Liver (tissue), 9 donors: Measurements from ENCODE around the gene LPAR1. TPM values are rescaled to one million over a fixed set of nuclear protein-coding genes. Genes with fewer than 3 reads are reported as not detected.

ENCODE experiments used
- DNase-seq: peaks from one replicate; pipeline ENCODE4 v3.0.0-alpha.2; 2017; ENCODE audit warnings: low spot score
- H3K27ac ChIP-seq, 2 donors: one replicate each; pipeline ENCODE4 v1.7.0; 2013; ENCODE audit warnings: inconsistent platforms in 2 of 2, low read length in 2 of 2, control low read depth in 1 of 2, low read depth in 1 of 2, mild to moderate bottlenecking in 1 of 2
- H3K27me3 ChIP-seq, 4 donors: one replicate each; pipeline versions ENCODE4 v1.6.1 to v1.7.0; 2013; ENCODE audit warnings: low read length in 3 of 4, inconsistent platforms in 1 of 4, mild to moderate bottlenecking in 1 of 4, moderate library complexity in 1 of 4; ENCODE audit not compliant: control insufficient read depth in 4 of 4, insufficient read depth in 4 of 4
- H3K36me3 ChIP-seq, 4 donors: one replicate each; pipeline versions ENCODE4 v1.6.1 to v1.7.0; 2013; ENCODE audit warnings: low read length in 3 of 4, mild to moderate bottlenecking in 3 of 4, low read depth in 1 of 4, moderate library complexity in 1 of 4; ENCODE audit not compliant: control insufficient read depth in 4 of 4, insufficient read depth in 3 of 4
- H3K4me1 ChIP-seq, 4 donors: one replicate each; pipeline versions ENCODE4 v1.6.1 to v1.7.0; 2013; ENCODE audit warnings: low read length in 3 of 4, mild to moderate bottlenecking in 3 of 4, moderate library complexity in 1 of 4; ENCODE audit not compliant: control insufficient read depth in 4 of 4, insufficient read depth in 4 of 4
- H3K4me3 ChIP-seq, 3 donors: one replicate each; pipeline versions ENCODE4 v1.6.1 to v1.7.0; 2013; ENCODE audit warnings: low read length in 3 of 3, control low read depth in 1 of 3, low read depth in 1 of 3, mild to moderate bottlenecking in 1 of 3
- H3K9ac ChIP-seq, 2 donors: one replicate each; pipeline ENCODE4 v1.7.0; 2013; ENCODE audit warnings: low read length in 2 of 2, mild to moderate bottlenecking in 2 of 2, moderate library complexity in 2 of 2, control low read depth in 1 of 2, low read depth in 1 of 2
- H3K9me3 ChIP-seq, 4 donors: one replicate each; pipeline versions ENCODE4 v1.6.1 to v1.7.0; 2013; ENCODE audit warnings: low read length in 3 of 4; ENCODE audit not compliant: control insufficient read depth in 4 of 4
- ATF3 ChIP-seq: IDR thresholded peaks from 2 replicates; pipeline ENCODE4 v1.6.1; 2016; ENCODE audit warnings: antibody characterized with exemption
- EGR1 ChIP-seq, 2 donors: IDR thresholded peaks; 2 replicates each; pipeline ENCODE4 v1.6.1; 2016 to 2018; ENCODE audit warnings: antibody characterized with exemption in 2 of 2, low read depth in 2 of 2
- FOXA1 ChIP-seq: IDR thresholded peaks from 2 replicates; pipeline ENCODE4 v1.6.1; 2016; ENCODE audit warnings: antibody characterized with exemption
- FOXA2 ChIP-seq: IDR thresholded peaks from 2 replicates; pipeline ENCODE4 v1.6.1; 2016; ENCODE audit warnings: antibody characterized with exemption
- GABPA ChIP-seq, 2 donors: IDR thresholded peaks in 1 of 2; conservative IDR thresholded peaks in 1 of 2; 2 replicates each; pipeline ENCODE4 v1.6.1; 2016; ENCODE audit warnings: antibody characterized with exemption in 2 of 2, mild to moderate bottlenecking in 1 of 2, moderate library complexity in 1 of 2
- HNF4A ChIP-seq, 2 donors: conservative IDR thresholded peaks; 2 replicates each; pipeline ENCODE4 v1.6.1; 2016; ENCODE audit warnings: antibody characterized with exemption in 2 of 2, mild to moderate bottlenecking in 2 of 2
- HNF4G ChIP-seq: IDR thresholded peaks from 2 replicates; pipeline ENCODE4 v1.6.1; 2016; ENCODE audit warnings: antibody characterized with exemption
- JUND ChIP-seq, 2 donors: IDR thresholded peaks; 2 replicates each; pipeline ENCODE4 v1.6.1; 2016; ENCODE audit warnings: antibody characterized with exemption in 2 of 2
- NR2F2 ChIP-seq: IDR thresholded peaks from 2 replicates; pipeline ENCODE4 v1.6.1; 2016; ENCODE audit warnings: antibody characterized with exemption
- RAD21 ChIP-seq, 2 donors: IDR thresholded peaks; 2 replicates each; pipeline ENCODE4 v1.6.1; 2016; ENCODE audit warnings: antibody characterized with exemption in 2 of 2, mild to moderate bottlenecking in 2 of 2
- RXRA ChIP-seq, 2 donors: IDR thresholded peaks; 2 replicates each; pipeline ENCODE4 v1.6.1; 2017 to 2018; ENCODE audit warnings: antibody characterized with exemption in 2 of 2, mild to moderate bottlenecking in 1 of 2
- SP1 ChIP-seq: IDR thresholded peaks from 2 replicates; pipeline ENCODE4 v1.6.1; 2018; ENCODE audit warnings: antibody characterized with exemption, mild to moderate bottlenecking
- TAF1 ChIP-seq: conservative IDR thresholded peaks from 2 replicates; pipeline ENCODE4 v1.6.1; 2016; ENCODE audit warnings: antibody characterized with exemption, mild to moderate bottlenecking
- YY1 ChIP-seq: IDR thresholded peaks from 2 replicates; pipeline ENCODE4 v1.6.1; 2016; ENCODE audit warnings: antibody characterized with exemption, mild to moderate bottlenecking
- WGBS: extraction: QIAGEN DNeasy Blood & Tissue Kit; methylation state at CpG from one replicate; pipeline ENCODE4 v1.1.7; 2013; 5-methylcytosine and 5-hydroxymethylcytosine counted together
- polyA plus RNA-seq, 2 donors: library from polyadenylated mRNA; stranded (reverse) in 1 of 2; unstranded in 1 of 2; fragments of 200-250 nt in 1 of 2; fragments of >200 nt in 1 of 2; fragmentation: Nextera tagmentation in 1 of 2; extraction: Ambion mirVana in 1 of 2; gene quantifications; one replicate each; pipeline versions ENCODE4 v1.2.1 to v1.2.3, GENCODE V29; 2013 to 2015
- total RNA-seq, 2 donors: library from RNA; depleted of rRNA; stranded (reverse); fragments of >200 nt; gene quantifications; one replicate each; pipeline ENCODE4 v1.2.3, GENCODE V29; 2014
- TF ChIP-seq, protein P1 (sequence below): IDR thresholded peaks from 2 replicates; pipeline ENCODE4 v1.6.1; 2016; ENCODE audit warnings: antibody characterized with exemption
- TF ChIP-seq, protein P2 (sequence below): IDR thresholded peaks from 2 replicates; pipeline ENCODE4 v1.6.1; 2016; ENCODE audit warnings: antibody characterized with exemption
- TF ChIP-seq, protein P3 (sequence below): IDR thresholded peaks from 2 replicates; pipeline ENCODE4 v1.6.1; 2016; ENCODE audit warnings: antibody characterized with exemption, mild to moderate bottlenecking
- TF ChIP-seq, protein P4 (sequence below): fragments of 150-350 bp; IDR thresholded peaks from 2 replicates; pipeline ENCODE4 v1.5.1; 2017; ENCODE audit warnings: improper control_type of control experiment, low read depth, low read length; ENCODE audit not compliant: missing input control
- donor health status: healthy.
- donor health status: healthy.
- donor health status: healthy.
- donor health status: healthy.
- donor health status: healthy.

The LPAR1 gene
- total and polyA plus RNA-seq, 4 donors: 0.51 to 3.6 (median 1.1) TPM

GRCh38 chr9:110994771-110995241 is 43.5 kb downstream of the LPAR1 start:
- TF ChIP-seq YY1: no peak
- TF ChIP-seq, protein P1, sequence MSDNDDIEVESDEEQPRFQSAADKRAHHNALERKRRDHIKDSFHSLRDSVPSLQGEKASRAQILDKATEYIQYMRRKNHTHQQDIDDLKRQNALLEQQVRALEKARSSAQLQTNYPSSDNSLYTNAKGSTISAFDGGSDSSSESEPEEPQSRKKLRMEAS: no peak
- no peak for TF ChIP-seq FOXA1
- TF ChIP-seq GABPA (IDR thresholded peaks at IDR 0.05 in 1 of 2, conservative IDR thresholded peaks at IDR 0.05 in 1 of 2): no peak
- TF ChIP-seq ATF3: no peak
- TF ChIP-seq RXRA (IDR thresholded peaks at IDR 0.05): no peak
- TF ChIP-seq HNF4A (conservative IDR thresholded peaks at IDR 0.05): no peak
- TF ChIP-seq, protein P2, sequence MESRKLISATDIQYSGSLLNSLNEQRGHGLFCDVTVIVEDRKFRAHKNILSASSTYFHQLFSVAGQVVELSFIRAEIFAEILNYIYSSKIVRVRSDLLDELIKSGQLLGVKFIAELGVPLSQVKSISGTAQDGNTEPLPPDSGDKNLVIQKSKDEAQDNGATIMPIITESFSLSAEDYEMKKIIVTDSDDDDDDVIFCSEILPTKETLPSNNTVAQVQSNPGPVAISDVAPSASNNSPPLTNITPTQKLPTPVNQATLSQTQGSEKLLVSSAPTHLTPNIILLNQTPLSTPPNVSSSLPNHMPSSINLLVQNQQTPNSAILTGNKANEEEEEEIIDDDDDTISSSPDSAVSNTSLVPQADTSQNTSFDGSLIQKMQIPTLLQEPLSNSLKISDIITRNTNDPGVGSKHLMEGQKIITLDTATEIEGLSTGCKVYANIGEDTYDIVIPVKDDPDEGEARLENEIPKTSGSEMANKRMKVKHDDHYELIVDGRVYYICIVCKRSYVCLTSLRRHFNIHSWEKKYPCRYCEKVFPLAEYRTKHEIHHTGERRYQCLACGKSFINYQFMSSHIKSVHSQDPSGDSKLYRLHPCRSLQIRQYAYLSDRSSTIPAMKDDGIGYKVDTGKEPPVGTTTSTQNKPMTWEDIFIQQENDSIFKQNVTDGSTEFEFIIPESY: no peak
- TF ChIP-seq NR2F2: no peak
- TF ChIP-seq JUND (IDR thresholded peaks at IDR 0.05): no peak
- TF ChIP-seq, protein P3, sequence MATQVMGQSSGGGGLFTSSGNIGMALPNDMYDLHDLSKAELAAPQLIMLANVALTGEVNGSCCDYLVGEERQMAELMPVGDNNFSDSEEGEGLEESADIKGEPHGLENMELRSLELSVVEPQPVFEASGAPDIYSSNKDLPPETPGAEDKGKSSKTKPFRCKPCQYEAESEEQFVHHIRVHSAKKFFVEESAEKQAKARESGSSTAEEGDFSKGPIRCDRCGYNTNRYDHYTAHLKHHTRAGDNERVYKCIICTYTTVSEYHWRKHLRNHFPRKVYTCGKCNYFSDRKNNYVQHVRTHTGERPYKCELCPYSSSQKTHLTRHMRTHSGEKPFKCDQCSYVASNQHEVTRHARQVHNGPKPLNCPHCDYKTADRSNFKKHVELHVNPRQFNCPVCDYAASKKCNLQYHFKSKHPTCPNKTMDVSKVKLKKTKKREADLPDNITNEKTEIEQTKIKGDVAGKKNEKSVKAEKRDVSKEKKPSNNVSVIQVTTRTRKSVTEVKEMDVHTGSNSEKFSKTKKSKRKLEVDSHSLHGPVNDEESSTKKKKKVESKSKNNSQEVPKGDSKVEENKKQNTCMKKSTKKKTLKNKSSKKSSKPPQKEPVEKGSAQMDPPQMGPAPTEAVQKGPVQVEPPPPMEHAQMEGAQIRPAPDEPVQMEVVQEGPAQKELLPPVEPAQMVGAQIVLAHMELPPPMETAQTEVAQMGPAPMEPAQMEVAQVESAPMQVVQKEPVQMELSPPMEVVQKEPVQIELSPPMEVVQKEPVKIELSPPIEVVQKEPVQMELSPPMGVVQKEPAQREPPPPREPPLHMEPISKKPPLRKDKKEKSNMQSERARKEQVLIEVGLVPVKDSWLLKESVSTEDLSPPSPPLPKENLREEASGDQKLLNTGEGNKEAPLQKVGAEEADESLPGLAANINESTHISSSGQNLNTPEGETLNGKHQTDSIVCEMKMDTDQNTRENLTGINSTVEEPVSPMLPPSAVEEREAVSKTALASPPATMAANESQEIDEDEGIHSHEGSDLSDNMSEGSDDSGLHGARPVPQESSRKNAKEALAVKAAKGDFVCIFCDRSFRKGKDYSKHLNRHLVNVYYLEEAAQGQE: no peak
- no peak for TF ChIP-seq HNF4G
- no peak for TF ChIP-seq RAD21 (IDR thresholded peaks at IDR 0.05)
- no peak for TF ChIP-seq FOXA2
- TF ChIP-seq, protein P4, sequence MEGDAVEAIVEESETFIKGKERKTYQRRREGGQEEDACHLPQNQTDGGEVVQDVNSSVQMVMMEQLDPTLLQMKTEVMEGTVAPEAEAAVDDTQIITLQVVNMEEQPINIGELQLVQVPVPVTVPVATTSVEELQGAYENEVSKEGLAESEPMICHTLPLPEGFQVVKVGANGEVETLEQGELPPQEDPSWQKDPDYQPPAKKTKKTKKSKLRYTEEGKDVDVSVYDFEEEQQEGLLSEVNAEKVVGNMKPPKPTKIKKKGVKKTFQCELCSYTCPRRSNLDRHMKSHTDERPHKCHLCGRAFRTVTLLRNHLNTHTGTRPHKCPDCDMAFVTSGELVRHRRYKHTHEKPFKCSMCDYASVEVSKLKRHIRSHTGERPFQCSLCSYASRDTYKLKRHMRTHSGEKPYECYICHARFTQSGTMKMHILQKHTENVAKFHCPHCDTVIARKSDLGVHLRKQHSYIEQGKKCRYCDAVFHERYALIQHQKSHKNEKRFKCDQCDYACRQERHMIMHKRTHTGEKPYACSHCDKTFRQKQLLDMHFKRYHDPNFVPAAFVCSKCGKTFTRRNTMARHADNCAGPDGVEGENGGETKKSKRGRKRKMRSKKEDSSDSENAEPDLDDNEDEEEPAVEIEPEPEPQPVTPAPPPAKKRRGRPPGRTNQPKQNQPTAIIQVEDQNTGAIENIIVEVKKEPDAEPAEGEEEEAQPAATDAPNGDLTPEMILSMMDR: no peak
- no peak for TF ChIP-seq EGR1 (IDR thresholded peaks at IDR 0.05; ENCODE audit: low read depth in 2 of 2)
- TF ChIP-seq SP1: no peak
- no peak for TF ChIP-seq TAF1
- 66% methylated on average over 4 of the region's 4 CpGs for WGBS
- Histone ChIP-seq H3K36me3 (no peaks in the 10 kb centered on the region), H3K27me3 (no peaks in the 10 kb centered on the region), H3K9me3 (no peaks in the 10 kb centered on the region), H3K9ac (no peak overlapping the region), H3K4me3 (no peak overlapping the region), H3K4me1 (no peaks in the 10 kb centered on the region), H3K27ac (no peak overlapping the region)
- DNase-seq: no peak
